A673 (cell line): ENCODE measurements around the gene CARMIL3.
"Not testable (repeated sequence)": the region's sequence is repeated elsewhere in the genome, so short reads cannot be mapped to it uniquely, and the experiment has no call there.

Source experiments
- EZH2 ChIP-seq: fragments of 200-600 bp; sonication (generic); IDR thresholded peaks from 2 replicates; pipeline ENCODE4 v1.6.1; 2017; ENCODE audit warnings: borderline replicate concordance, low read depth, mild to moderate bottlenecking, mixed read lengths, antibody characterized with exemption, low read length; ENCODE audit not compliant: poor library complexity, severe bottlenecking
- TF ChIP-seq, protein P1 (sequence below): fragments of 300-800, 200-600 bp; sonication (generic); conservative IDR thresholded peaks from 2 replicates; pipeline ENCODE4 v1.5.1; 2017; ENCODE audit warnings: low read depth, mild to moderate bottlenecking, antibody characterized with exemption, low read length, moderate library complexity, mixed read lengths

DNA sequence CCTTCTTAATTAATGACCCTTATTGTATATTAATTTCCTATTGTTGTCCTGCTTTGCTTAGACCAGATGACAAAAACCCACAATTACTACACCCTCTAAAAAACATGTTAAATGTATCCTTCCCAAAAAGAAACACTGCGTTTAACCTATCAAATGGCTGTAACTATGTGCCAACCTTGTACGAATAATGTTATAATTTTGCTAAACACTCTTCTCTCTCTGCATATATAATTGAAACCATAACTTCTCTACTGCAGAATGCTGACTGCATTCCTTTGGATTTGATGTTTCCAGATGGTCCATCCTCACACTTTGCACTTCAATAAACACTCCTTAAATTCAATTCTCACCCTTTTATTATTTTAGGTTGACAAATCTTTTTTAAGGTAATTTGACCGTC, 31.3 kb upstream of the CARMIL3 start:
- TF ChIP-seq, protein P1, sequence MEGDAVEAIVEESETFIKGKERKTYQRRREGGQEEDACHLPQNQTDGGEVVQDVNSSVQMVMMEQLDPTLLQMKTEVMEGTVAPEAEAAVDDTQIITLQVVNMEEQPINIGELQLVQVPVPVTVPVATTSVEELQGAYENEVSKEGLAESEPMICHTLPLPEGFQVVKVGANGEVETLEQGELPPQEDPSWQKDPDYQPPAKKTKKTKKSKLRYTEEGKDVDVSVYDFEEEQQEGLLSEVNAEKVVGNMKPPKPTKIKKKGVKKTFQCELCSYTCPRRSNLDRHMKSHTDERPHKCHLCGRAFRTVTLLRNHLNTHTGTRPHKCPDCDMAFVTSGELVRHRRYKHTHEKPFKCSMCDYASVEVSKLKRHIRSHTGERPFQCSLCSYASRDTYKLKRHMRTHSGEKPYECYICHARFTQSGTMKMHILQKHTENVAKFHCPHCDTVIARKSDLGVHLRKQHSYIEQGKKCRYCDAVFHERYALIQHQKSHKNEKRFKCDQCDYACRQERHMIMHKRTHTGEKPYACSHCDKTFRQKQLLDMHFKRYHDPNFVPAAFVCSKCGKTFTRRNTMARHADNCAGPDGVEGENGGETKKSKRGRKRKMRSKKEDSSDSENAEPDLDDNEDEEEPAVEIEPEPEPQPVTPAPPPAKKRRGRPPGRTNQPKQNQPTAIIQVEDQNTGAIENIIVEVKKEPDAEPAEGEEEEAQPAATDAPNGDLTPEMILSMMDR: not testable (repeated sequence)
- TF ChIP-seq EZH2: not testable (repeated sequence)
